ENCODE results near the gene EPHA10. TPM values are rescaled to one million over a fixed set of nuclear protein-coding genes. Genes with fewer than 3 reads are reported as not detected.

Gene EPHA10
- total RNA-seq, 2 experiments from 2014 or later = not detected

- ATAC-seq (ENCODE audit: poor library complexity) (no peak), DNase-seq (no peak)
- Mint-ChIP-seq H3K9me3 (no peaks in the 10 kb centered on the region), H3K36me3 (ENCODE audit: low read depth) (peaks cover 14% of the 10 kb centered on the region), H3K4me1 (ENCODE audit: low read depth) (no peaks in the 10 kb centered on the region), H3K4me3 (no peak overlapping the region), H3K27ac (no peak overlapping the region), H3K27me3 (no peaks in the 10 kb centered on the region)
- CTCF ChIA-PET = no interaction called here
- no peaks in the 10 kb centered on the region for H3K4me1 ChIP-seq (ENCODE audit: insufficient read depth, low read length)
- POLR2A ChIA-PET = no interaction called here
- H3K4me3 ChIP-seq (ENCODE audit: low read length) = no peak overlapping the region
- H3K27ac ChIP-seq (ENCODE audit: low read depth in 1 of 2, low read length in 2 of 2) = no peak overlapping the region
- no peaks in the 10 kb centered on the region for H3K36me3 ChIP-seq (ENCODE audit: insufficient read depth, low read length)
- H3K27me3 ChIP-seq (ENCODE audit: control insufficient read depth in 1 of 2, insufficient read depth in 2 of 2, low read length in 2 of 2) = no peaks in the 10 kb centered on the region
- TF ChIP-seq, protein P1, sequence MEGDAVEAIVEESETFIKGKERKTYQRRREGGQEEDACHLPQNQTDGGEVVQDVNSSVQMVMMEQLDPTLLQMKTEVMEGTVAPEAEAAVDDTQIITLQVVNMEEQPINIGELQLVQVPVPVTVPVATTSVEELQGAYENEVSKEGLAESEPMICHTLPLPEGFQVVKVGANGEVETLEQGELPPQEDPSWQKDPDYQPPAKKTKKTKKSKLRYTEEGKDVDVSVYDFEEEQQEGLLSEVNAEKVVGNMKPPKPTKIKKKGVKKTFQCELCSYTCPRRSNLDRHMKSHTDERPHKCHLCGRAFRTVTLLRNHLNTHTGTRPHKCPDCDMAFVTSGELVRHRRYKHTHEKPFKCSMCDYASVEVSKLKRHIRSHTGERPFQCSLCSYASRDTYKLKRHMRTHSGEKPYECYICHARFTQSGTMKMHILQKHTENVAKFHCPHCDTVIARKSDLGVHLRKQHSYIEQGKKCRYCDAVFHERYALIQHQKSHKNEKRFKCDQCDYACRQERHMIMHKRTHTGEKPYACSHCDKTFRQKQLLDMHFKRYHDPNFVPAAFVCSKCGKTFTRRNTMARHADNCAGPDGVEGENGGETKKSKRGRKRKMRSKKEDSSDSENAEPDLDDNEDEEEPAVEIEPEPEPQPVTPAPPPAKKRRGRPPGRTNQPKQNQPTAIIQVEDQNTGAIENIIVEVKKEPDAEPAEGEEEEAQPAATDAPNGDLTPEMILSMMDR (IDR thresholded peaks at IDR 0.05) = no peak
- no peaks in the 10 kb centered on the region for H3K9me3 ChIP-seq (ENCODE audit: control insufficient read depth in 1 of 2, insufficient read depth in 1 of 2, low read length in 2 of 2)
- intact Hi-C loops (cut with DNase I, micrococcal nuclease) = loop anchor here in 1 of 2 experiments (5.0 kb wide), 1 partner anchor 272 kb away; no protein-coding TSS in a partner anchor
Observed at GRCh38 chr1:37704966-37705365, 60.0 kb downstream of the EPHA10 start.

- H3K4me3 Mint-ChIP-seq = no peak overlapping the region
- Histone ChIP-seq H3K36me3 (ENCODE audit: insufficient read depth, low read length) (no peaks in the 10 kb centered on the region), H3K9me3 (ENCODE audit: control insufficient read depth in 1 of 2, insufficient read depth in 1 of 2, low read length in 2 of 2) (no peaks in the 10 kb centered on the region), H3K4me3 (ENCODE audit: low read length) (no peak overlapping the region), H3K27ac (ENCODE audit: low read depth in 1 of 2, low read length in 2 of 2) (no peak overlapping the region), H3K4me1 (ENCODE audit: insufficient read depth, low read length) (no peaks in the 10 kb centered on the region), H3K27me3 (ENCODE audit: control insufficient read depth in 1 of 2, insufficient read depth in 2 of 2, low read length in 2 of 2) (no peaks in the 10 kb centered on the region)
- no peak overlapping the region for H3K27ac Mint-ChIP-seq
- TF ChIP-seq, protein P1 (IDR thresholded peaks at IDR 0.05) = no peak
- intact Hi-C loops (cut with DNase I, micrococcal nuclease) = no loop called here
- H3K27me3 Mint-ChIP-seq = no peaks in the 10 kb centered on the region
- ChIA-PET POLR2A (no interaction called here), CTCF (no interaction called here)
- ATAC-seq (ENCODE audit: poor library complexity) (no peak), DNase-seq (no peak)
- peaks cover 5% of the 10 kb centered on the region for H3K36me3 Mint-ChIP-seq (ENCODE audit: low read depth)
- no peaks in the 10 kb centered on the region for H3K4me1 Mint-ChIP-seq (ENCODE audit: low read depth)
- no peaks in the 10 kb centered on the region for H3K9me3 Mint-ChIP-seq
Observed at GRCh38 chr1:37703061-37703460, 61.9 kb downstream of the EPHA10 start.

- ChIA-PET POLR2A (no interaction called here), CTCF (no interaction called here)
- ATAC-seq (ENCODE audit: poor library complexity) = no peak
- H3K27ac Mint-ChIP-seq = no peak overlapping the region
- no peaks in the 10 kb centered on the region for H3K36me3 ChIP-seq (ENCODE audit: insufficient read depth, low read length)
- intact Hi-C loops (cut with DNase I, micrococcal nuclease) = no loop called here
- DNase-seq = no peak
- no peaks in the 10 kb centered on the region for H3K4me1 Mint-ChIP-seq (ENCODE audit: low read depth)
- no peak overlapping the region for H3K4me3 ChIP-seq (ENCODE audit: low read length)
- TF ChIP-seq, protein P1 (IDR thresholded peaks at IDR 0.05) = no peak
- H3K4me3 Mint-ChIP-seq = no peak overlapping the region
- no peaks in the 10 kb centered on the region for H3K27me3 ChIP-seq (ENCODE audit: control insufficient read depth in 1 of 2, insufficient read depth in 2 of 2, low read length in 2 of 2)
- H3K9me3 ChIP-seq (ENCODE audit: control insufficient read depth in 1 of 2, insufficient read depth in 1 of 2, low read length in 2 of 2) = no peaks in the 10 kb centered on the region
- H3K27ac ChIP-seq (ENCODE audit: low read depth in 1 of 2, low read length in 2 of 2) = no peak overlapping the region
- H3K4me1 ChIP-seq (ENCODE audit: insufficient read depth, low read length) = no peaks in the 10 kb centered on the region
- H3K27me3 Mint-ChIP-seq = no peaks in the 10 kb centered on the region
- no peaks in the 10 kb centered on the region for H3K36me3 Mint-ChIP-seq (ENCODE audit: low read depth)
- H3K9me3 Mint-ChIP-seq = no peaks in the 10 kb centered on the region
Observed at GRCh38 chr1:37701051-37701450, 63.9 kb downstream of the EPHA10 start.
